Transverse colon (tissue), 3 donors: Measurements from ENCODE around the gene RXRB.

Experiments
- EP300 ChIP-seq: sonication (generic); formaldehyde crosslinking; IDR thresholded peaks from one replicate; pipeline ENCODE4 v1.6.1; 2017; ENCODE audit warnings: antibody characterized with exemption, low read depth
- POLR2A ChIP-seq: fragments of 450-650 bp; IDR thresholded peaks from one replicate; pipeline ENCODE4 v1.6.1; 2016; ENCODE audit warnings: antibody characterized with exemption, mild to moderate bottlenecking, moderate library complexity
- TF ChIP-seq, protein P1 (sequence below), 5 experiments: fragments of 200-600 bp in 3 of 5; fragments of 450-650 bp in 2 of 5; sonication (generic) in 3 of 5; IDR thresholded peaks; 1 replicate in 2 of 5; 2 replicates in 3 of 5; pipeline ENCODE4 v1.5.1; 2016 to 2017; ENCODE audit warnings: antibody characterized with exemption in 5 of 5, inconsistent platforms in 3 of 5, mild to moderate bottlenecking in 2 of 5, moderate library complexity in 1 of 5

DNA sequence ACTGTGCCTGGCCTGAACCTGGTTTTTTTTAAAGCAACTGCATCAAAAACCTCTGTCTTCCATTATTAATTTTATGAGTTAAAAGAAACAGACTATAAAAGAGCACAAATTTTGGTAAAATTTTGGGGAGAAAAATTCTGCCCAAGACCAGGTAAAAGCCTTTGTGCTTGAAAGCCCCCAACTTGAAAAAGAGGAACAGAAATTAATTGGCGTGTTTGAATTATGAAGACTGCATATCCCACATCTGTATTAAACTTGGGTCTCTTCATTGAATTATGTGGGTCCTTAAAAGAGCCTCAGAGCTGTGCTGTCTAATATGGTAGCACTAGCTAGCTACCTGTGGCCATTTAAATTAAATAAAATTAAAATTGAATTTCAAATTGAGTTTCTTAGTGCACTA lies 49.4 kb downstream of the RXRB start:
- TF ChIP-seq EP300 (no peak), POLR2A (no peak)
- TF ChIP-seq, protein P1, sequence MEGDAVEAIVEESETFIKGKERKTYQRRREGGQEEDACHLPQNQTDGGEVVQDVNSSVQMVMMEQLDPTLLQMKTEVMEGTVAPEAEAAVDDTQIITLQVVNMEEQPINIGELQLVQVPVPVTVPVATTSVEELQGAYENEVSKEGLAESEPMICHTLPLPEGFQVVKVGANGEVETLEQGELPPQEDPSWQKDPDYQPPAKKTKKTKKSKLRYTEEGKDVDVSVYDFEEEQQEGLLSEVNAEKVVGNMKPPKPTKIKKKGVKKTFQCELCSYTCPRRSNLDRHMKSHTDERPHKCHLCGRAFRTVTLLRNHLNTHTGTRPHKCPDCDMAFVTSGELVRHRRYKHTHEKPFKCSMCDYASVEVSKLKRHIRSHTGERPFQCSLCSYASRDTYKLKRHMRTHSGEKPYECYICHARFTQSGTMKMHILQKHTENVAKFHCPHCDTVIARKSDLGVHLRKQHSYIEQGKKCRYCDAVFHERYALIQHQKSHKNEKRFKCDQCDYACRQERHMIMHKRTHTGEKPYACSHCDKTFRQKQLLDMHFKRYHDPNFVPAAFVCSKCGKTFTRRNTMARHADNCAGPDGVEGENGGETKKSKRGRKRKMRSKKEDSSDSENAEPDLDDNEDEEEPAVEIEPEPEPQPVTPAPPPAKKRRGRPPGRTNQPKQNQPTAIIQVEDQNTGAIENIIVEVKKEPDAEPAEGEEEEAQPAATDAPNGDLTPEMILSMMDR (IDR thresholded peaks at IDR 0.05) = no peak
